ENCODE measurements around the gene CCDC146. TPM values are rescaled to one million over a fixed set of nuclear protein-coding genes. Genes with fewer than 3 reads are reported as not detected.
A peak's percentile ranks its signal among the peaks of the same experiment; 100 is the strongest.

CCDC146 gene
- total RNA-seq, 1 donor from 2014 or later: 2.1 TPM

DNA sequence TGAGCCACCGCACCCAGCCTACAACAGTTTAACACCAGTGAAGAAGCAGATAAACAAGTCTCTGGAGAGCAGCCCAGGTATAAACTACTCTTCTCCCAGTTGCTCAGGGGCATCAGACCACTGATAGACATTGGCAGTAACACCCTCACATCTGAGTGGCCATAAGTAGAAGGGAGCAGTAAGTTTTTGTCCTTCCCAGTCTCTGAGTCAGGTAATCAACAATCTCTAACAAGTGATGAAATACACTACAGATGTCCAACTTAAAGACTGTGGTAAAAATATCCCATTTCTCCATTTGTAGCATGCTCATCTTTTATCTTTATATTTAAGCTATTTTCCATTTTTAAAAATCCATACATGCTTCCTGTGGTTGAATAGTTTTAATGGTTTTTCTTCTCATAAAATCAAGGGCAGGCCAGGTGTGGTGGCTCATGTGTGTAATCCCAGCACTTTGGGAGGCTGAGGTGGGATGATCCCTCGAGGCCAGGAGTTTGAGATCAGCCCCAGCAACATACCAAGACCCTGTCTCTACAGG is 215.1 kb downstream of the CCDC146 start:
- no peak for FAIRE-seq
- Histone ChIP-seq H3K4me3 (ENCODE audit: low read depth, low read length) (no peak overlapping the region), H3K36me3 (ENCODE audit: control insufficient read depth, insufficient read depth, low read length) (no peaks in the 10 kb centered on the region), H3K27me3 (ENCODE audit: control insufficient read depth, insufficient read depth, low read length) (no peaks in the 10 kb centered on the region)
- no peak for TF ChIP-seq CTCF (IDR thresholded peaks at IDR 0.05; ENCODE audit: insufficient read depth, low read length, severe bottlenecking)
- no peak for DNase-seq (ENCODE audit: low read depth)

GRCh38 chr7:77338260-77338659 is 215.8 kb downstream of the CCDC146 start:
- FAIRE-seq (no peak), DNase-seq (ENCODE audit: low read depth) (no peak)
- no peak for TF ChIP-seq CTCF (IDR thresholded peaks at IDR 0.05; ENCODE audit: insufficient read depth, low read length, severe bottlenecking)
- no peaks in the 10 kb centered on the region for H3K36me3 ChIP-seq (ENCODE audit: control insufficient read depth, insufficient read depth, low read length)
- H3K27me3 ChIP-seq (ENCODE audit: control insufficient read depth, insufficient read depth, low read length): no peaks in the 10 kb centered on the region
- no peak overlapping the region for H3K4me3 ChIP-seq (ENCODE audit: low read depth, low read length)

DNA sequence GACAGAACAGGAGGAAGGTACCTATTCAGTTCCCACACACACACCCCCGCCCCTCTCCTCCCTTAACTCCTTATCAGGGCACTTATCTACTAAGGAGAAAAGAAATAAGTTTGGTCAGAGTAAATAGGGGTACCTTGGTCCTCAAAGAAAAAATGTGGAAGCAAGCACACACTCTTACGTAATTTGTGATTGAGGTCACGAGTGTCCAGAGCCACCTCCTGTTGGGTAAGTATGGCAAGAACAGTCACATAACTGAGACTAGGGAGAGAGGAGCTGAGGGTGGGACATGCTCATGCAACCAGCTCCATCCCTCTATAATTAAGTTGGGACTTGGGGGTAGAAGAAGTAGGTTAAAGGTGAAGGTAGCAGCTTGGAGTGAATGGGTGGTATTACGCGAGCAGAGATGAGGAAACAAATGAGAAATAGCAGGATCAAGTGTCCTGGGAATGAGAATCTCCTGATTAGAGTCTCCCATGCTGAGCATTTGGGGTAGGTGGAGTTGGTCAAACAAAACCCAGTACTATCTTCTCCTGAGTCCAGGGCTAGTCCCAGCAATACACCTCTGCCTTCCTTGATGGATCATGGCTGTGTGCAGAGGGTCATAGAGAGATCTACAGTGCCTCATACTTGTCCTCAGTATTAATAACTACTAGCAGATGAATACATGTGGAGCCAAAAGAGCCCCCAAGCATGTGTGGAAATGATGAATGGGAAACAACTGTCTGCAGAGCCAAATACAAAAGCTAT is 216.6 kb downstream of the CCDC146 start:
- no peak for TF ChIP-seq CTCF (IDR thresholded peaks at IDR 0.05; ENCODE audit: insufficient read depth, low read length, severe bottlenecking)
- FAIRE-seq (peak; percentile 18), DNase-seq (ENCODE audit: low read depth) (peak; percentile 70)
- Histone ChIP-seq H3K4me3 (ENCODE audit: low read depth, low read length) (no peak overlapping the region), H3K36me3 (ENCODE audit: control insufficient read depth, insufficient read depth, low read length) (no peaks in the 10 kb centered on the region), H3K27me3 (ENCODE audit: control insufficient read depth, insufficient read depth, low read length) (no peaks in the 10 kb centered on the region)

- H3K36me3 ChIP-seq (ENCODE audit: control insufficient read depth, insufficient read depth, low read length): no peaks in the 10 kb centered on the region
- no peaks in the 10 kb centered on the region for H3K27me3 ChIP-seq (ENCODE audit: control insufficient read depth, insufficient read depth, low read length)
- DNase-seq (ENCODE audit: low read depth) (no peak), FAIRE-seq (no peak)
- H3K4me3 ChIP-seq (ENCODE audit: low read depth, low read length): no peak overlapping the region
- no peak for TF ChIP-seq CTCF (IDR thresholded peaks at IDR 0.05; ENCODE audit: insufficient read depth, low read length, severe bottlenecking)
Observed at GRCh38 chr7:77339726-77340125, 217.3 kb downstream of the CCDC146 start.

Other genes with a start within 250 kb of the CCDC146 start
- not detected in 2 replicates for gene SPDYE17, start 90.3 kb upstream of the CCDC146 start, total RNA-seq
- 0.13 TPM in 1 of 2 replicates, not detected in the other for gene SPDYE18, start 60.1 kb upstream of the CCDC146 start, total RNA-seq
- under 0.01 and 0.53 TPM in 2 replicates for gene FGL2, start 77.2 kb downstream of the CCDC146 start, total RNA-seq